GM23248 (cell line): ENCODE results near the gene SCCPDH. TPM values are rescaled to one million over a fixed set of nuclear protein-coding genes. Genes with fewer than 3 reads are reported as not detected.

Experiments
- DNase-seq: peaks from one replicate; pipeline ENCODE4 v3.0.0-alpha.2; 2015
- H2AFZ ChIP-seq: fragments of 200-600 bp; sonication (generic); 2 replicates; pipeline ENCODE4 v1.6.1; 2016; ENCODE audit warnings: antibody characterized with exemption
- H3F3A ChIP-seq: fragments of 200-600 bp; sonication (generic); 2 replicates; pipeline ENCODE4 v1.6.1; 2016; ENCODE audit warnings: mild to moderate bottlenecking, antibody characterized with exemption, mixed run types; ENCODE audit not compliant: insufficient read depth
- H3K27ac ChIP-seq: fragments of 200-600 bp; sonication (generic); 2 replicates; pipeline ENCODE4 v1.5.1; 2016; ENCODE audit warnings: mild to moderate bottlenecking
- H3K27me3 ChIP-seq: fragments of 200-600 bp; sonication (generic); replicated peaks from 2 replicates; pipeline ENCODE4 v1.6.1; 2016; ENCODE audit warnings: mild to moderate bottlenecking; ENCODE audit not compliant: insufficient read depth
- H3K36me3 ChIP-seq: fragments of 200-600 bp; sonication (generic); 2 replicates; pipeline ENCODE4 v1.6.1; 2016; ENCODE audit warnings: low read depth, mild to moderate bottlenecking
- H3K4me1 ChIP-seq: fragments of 200-600 bp; sonication (generic); 2 replicates; pipeline ENCODE4 v1.6.1; 2016; ENCODE audit warnings: mild to moderate bottlenecking; ENCODE audit not compliant: insufficient read depth
- H3K4me2 ChIP-seq: fragments of 200-600 bp; sonication (generic); one replicate; pipeline ENCODE4 v1.6.1; 2016; ENCODE audit warnings: mild to moderate bottlenecking; ENCODE audit not compliant: unreplicated experiment
- H3K4me3 ChIP-seq: fragments of 200-600 bp; sonication (generic); 2 replicates; pipeline ENCODE4 v1.5.1; 2016; ENCODE audit warnings: mild to moderate bottlenecking
- H3K79me2 ChIP-seq: fragments of 200-600 bp; sonication (generic); 2 replicates; pipeline ENCODE4 v1.6.1; 2016; ENCODE audit warnings: mild to moderate bottlenecking; ENCODE audit not compliant: insufficient read depth
- H3K9ac ChIP-seq: fragments of 200-600 bp; sonication (generic); 2 replicates; pipeline ENCODE4 v1.6.1; 2016; ENCODE audit warnings: mild to moderate bottlenecking
- H3K9me2 ChIP-seq: fragments of 200-600 bp; sonication (generic); 2 replicates; pipeline ENCODE4 v1.6.1; 2016; ENCODE audit warnings: mixed run types, mild to moderate bottlenecking, moderate library complexity; ENCODE audit not compliant: insufficient read depth
- H3K9me3 ChIP-seq: fragments of 200-600 bp; sonication (generic); one replicate; pipeline ENCODE4 v1.6.1; 2017; ENCODE audit warnings: low read depth
- H4K20me1 ChIP-seq: fragments of 200-600 bp; sonication (generic); 2 replicates; pipeline ENCODE4 v1.6.0; 2016; ENCODE audit not compliant: insufficient read depth
- EZH2 ChIP-seq: fragments of 200-600 bp; sonication (generic); IDR thresholded peaks from 2 replicates; pipeline ENCODE4 v1.6.1; 2018; ENCODE audit warnings: antibody characterized with exemption, mild to moderate bottlenecking; ENCODE audit not compliant: insufficient read depth, poor library complexity, severe bottlenecking
- EZH2phosphoT487 ChIP-seq: fragments of 200-600 bp; sonication (generic); IDR thresholded peaks from 2 replicates; pipeline ENCODE4 v1.6.1; 2018; ENCODE audit warnings: antibody characterized with exemption, moderate library complexity, mild to moderate bottlenecking, low read depth; ENCODE audit not compliant: insufficient read depth
- WGBS, 2 experiments: methylation state at CpG; one replicate each; pipeline ENCODE4 v1.1.6; 2015 to 2017; ENCODE audit warnings: low lambda C conversion rate in 2 of 2, low coverage in 1 of 2; ENCODE audit errors: missing lambda C conversion rate in 2 of 2; 5-methylcytosine and 5-hydroxymethylcytosine counted together
- in situ Hi-C: fragments of 300-500 bp; cut with MboI; formaldehyde crosslinking; loops from 2 replicates; pipeline ENCODE4 v1.15.0; 2020
- polyA plus RNA-seq: library from polyadenylated mRNA; unstranded; fragments of >200 nt; fragmentation: Nextera tagmentation; extraction: Ambion mirVana; gene quantifications from 2 replicates; pipeline ENCODE4 v1.2.1, GENCODE V29; 2016
- total RNA-seq: library from RNA; depleted of rRNA; stranded (reverse); fragments of >200 nt; shearing (Covaris generic); gene quantifications from 2 replicates; pipeline ENCODE4 v1.2.3, GENCODE V29; 2014

SCCPDH gene
- total and polyA plus RNA-seq, 2 experiments from 2014 or later, result 36.3 to 37.5 TPM

DNA sequence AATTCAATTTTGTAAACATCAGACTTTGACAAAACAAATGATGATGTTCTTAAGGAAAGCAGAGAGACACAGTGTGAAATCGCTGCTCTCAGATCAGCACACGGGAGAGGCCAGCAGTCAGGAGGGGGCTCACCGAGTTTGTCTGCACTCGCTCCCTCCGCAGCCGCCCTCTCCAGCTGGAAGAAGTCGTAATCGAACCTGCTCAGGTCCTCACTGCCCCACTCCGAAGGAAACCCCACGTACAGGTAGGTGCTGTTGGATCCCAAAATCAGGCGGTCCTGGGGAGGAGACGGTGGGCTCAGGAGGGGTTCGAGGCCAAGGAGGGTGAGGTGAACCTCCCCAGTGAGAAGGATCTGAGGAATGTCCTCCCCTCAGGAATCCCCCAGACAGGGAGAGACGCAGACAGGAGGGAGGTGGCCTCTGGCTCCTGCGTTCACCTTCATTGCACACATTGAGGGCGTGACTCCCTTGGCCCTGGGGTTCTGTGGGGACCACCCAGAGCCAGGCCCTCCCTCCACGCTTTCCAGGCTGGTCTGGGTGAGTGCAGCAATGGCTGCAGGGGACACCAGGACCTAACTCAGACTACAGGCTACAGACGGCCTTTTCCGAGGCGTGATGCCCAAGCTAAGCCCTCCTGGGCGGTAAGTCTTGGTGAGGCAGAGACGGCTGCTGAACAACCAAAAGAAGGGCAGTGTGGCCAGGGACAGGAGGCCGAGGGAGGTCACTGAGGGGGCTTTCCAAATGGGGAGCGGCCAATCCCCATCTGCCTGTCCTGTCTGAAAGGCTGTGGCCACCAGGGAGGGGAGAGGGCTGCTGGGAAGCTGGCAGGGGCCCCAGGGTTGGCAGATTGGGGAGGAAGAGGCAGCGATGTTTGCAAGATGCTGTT is 65.5 kb downstream of the SCCPDH start:
- no peak for TF ChIP-seq EZH2phosphoT487
- no peak for TF ChIP-seq EZH2
- no peaks in the 10 kb centered on the region for H3K27me3 ChIP-seq
- no peak for DNase-seq
- peak overlapping the region; percentile 69 for H2AFZ ChIP-seq
- in situ Hi-C loops, result no loop called here
- no peak overlapping the region for H3K27ac ChIP-seq
- no peak overlapping the region for H3K4me2 ChIP-seq
- H3K9me2 ChIP-seq, result no peaks in the 10 kb centered on the region
- no peaks in the 10 kb centered on the region for H3K79me2 ChIP-seq
- H4K20me1 ChIP-seq, result no peaks in the 10 kb centered on the region
- H3K9me3 ChIP-seq, result no peaks in the 10 kb centered on the region
- H3K36me3 ChIP-seq, result no peaks in the 10 kb centered on the region
- 72 to 73% methylated on average over 25 of the region's 25 CpGs for WGBS, 2 experiments
- peak overlapping the region; percentile 67; the same call in 1 of the 2 replicates for H3K9ac ChIP-seq
- H3K4me3 ChIP-seq, result no peak overlapping the region
- H3K4me1 ChIP-seq, result peaks cover 12% of the 10 kb centered on the region
- H3F3A ChIP-seq, result no peaks in the 10 kb centered on the region

DNA sequence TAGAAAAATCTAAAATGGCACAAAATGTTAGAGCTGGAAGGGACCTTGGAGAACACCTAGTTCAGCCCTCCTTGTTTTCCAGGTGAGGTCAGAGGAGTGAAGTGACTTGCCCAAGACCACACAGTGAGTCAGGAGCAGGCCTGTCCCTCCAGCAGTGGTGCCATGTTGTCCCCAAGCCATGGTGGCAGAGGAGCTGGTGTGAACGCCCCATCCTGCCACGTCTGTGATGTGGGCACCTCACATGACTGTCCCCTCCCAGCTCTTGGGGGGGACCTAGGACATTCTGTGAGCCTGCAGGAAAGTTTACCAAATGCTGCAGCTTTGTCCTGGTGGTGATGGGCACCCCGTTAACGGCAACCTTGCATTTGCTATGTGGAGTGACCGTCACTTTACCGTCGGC is 66.2 kb downstream of the SCCPDH start:
- Histone ChIP-seq H3K4me2 (no peak overlapping the region), H3K27ac (no peak overlapping the region), H3K36me3 (no peaks in the 10 kb centered on the region), H3K4me3 (no peak overlapping the region), H3K79me2 (no peaks in the 10 kb centered on the region), H3K27me3 (no peaks in the 10 kb centered on the region), H4K20me1 (no peaks in the 10 kb centered on the region), H2AFZ (no peak overlapping the region), H3K9ac (no peak overlapping the region), H3K9me3 (no peaks in the 10 kb centered on the region), H3F3A (no peaks in the 10 kb centered on the region), H3K9me2 (no peaks in the 10 kb centered on the region), H3K4me1 (peaks cover 13% of the 10 kb centered on the region)
- in situ Hi-C loops, result no loop called here
- DNase-seq, result no peak
- WGBS, 2 experiments, result 92 to 95% methylated on average over 7 of the region's 7 CpGs
- no peak for TF ChIP-seq EZH2
- TF ChIP-seq EZH2phosphoT487, result no peak

DNA sequence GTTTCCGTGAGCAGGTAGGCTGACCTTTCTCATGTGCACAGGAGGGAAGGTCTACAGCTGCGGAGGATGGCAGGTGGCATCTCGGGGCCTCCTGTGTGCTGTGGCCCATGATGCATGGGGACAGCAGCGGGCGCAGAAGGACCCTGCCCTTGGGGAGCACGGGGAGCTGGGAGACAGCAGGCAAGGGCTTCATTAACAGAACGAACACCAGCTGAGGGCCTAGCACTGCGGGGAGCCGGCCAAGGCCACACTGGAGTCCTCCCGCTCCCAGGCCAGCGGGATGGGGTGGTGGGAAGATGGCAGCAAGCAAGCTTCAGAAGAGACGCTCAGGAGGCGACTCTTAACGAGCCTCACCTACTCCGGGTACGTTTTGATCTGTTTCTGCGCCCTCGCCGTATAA is 66.6 kb downstream of the SCCPDH start:
- no peak overlapping the region for H3K4me2 ChIP-seq
- WGBS, 2 experiments, result 89% methylated on average over 19 of the region's 19 CpGs

DNA sequence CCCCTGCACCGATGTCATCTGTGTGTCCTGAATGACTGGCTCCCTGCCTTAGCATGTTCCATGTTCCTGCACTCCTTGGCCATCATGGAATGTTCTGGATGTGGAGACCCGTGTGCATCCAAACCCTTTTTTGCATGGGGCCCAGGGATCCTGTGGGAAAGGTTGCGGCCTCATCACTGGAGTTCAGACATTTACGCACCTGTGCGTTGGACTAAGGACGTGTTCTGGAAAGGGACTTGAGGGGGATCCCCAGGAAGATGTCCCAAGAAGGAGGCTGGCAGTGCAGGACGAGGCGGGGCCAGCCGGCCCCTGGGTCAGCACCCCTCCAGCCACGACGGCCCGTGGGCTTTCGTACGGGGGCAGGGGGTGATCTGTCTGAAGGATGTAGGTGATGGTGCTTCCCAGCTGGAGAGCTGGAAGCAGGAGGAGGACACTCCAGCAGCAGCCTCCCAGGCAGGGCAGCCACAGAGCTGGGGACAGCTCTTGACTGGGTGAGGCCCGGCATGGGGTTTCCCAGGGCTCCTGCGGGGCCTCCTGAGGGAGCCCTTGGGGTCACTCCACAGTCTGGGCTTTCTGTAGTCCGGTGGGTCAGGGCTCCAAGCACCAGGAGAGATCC is 67.2 kb downstream of the SCCPDH start:
- Histone ChIP-seq H3K9ac (no peak overlapping the region), H3K4me1 (peaks cover 14% of the 10 kb centered on the region), H4K20me1 (no peaks in the 10 kb centered on the region), H3K9me2 (no peaks in the 10 kb centered on the region), H3F3A (no peaks in the 10 kb centered on the region), H3K27ac (no peak overlapping the region), H3K9me3 (no peaks in the 10 kb centered on the region), H3K4me3 (no peak overlapping the region), H3K27me3 (no peaks in the 10 kb centered on the region), H2AFZ (no peak overlapping the region), H3K4me2 (no peak overlapping the region), H3K79me2 (no peaks in the 10 kb centered on the region), H3K36me3 (no peaks in the 10 kb centered on the region)
- in situ Hi-C loops, result no loop called here
- no peak for DNase-seq
- WGBS, 2 experiments, result 86 to 87% methylated on average over 17 of the region's 17 CpGs
- TF ChIP-seq EZH2, result no peak
- no peak for TF ChIP-seq EZH2phosphoT487

More for the DNA sequence above, 66.6 kb downstream of the SCCPDH start:
- TF ChIP-seq EZH2phosphoT487 (no peak), EZH2 (no peak)
- no peaks in the 10 kb centered on the region for H3K27me3 ChIP-seq
- no peak for DNase-seq
- no peak overlapping the region for H2AFZ ChIP-seq
- no peak overlapping the region for H3K27ac ChIP-seq
- peaks cover 14% of the 10 kb centered on the region for H3K4me1 ChIP-seq
- H3K36me3 ChIP-seq, result no peaks in the 10 kb centered on the region
- H3K9me2 ChIP-seq, result no peaks in the 10 kb centered on the region
- no peaks in the 10 kb centered on the region for H3K79me2 ChIP-seq
- no peaks in the 10 kb centered on the region for H3K9me3 ChIP-seq
- H4K20me1 ChIP-seq, result no peaks in the 10 kb centered on the region
- H3K9ac ChIP-seq, result no peak overlapping the region
- H3F3A ChIP-seq, result no peaks in the 10 kb centered on the region
- in situ Hi-C loops, result no loop called here
- no peak overlapping the region for H3K4me3 ChIP-seq
